IMR-90 (cell line): Measurements from ENCODE around the gene BCDIN3D. TPM values are rescaled to one million over a fixed set of nuclear protein-coding genes. Genes with fewer than 3 reads are reported as not detected.

Experiments used
- ATAC-seq: fragments of 200-7000 bp; cut with Tn5 transposase; 2 replicates; pipeline ENCODE4 v1.9.1; 2020; ENCODE audit warnings: low read depth, mild to moderate bottlenecking, moderate library complexity
- BruUV-seq: library from RNA; stranded (reverse); fragments of 400-500 nt; replicated peaks from 2 replicates; lab custom pipeline; 2021; lab: Mats Ljungman, UMichigan
- CTCF ChIA-PET: fragments of 300-600 bp; formaldehyde crosslinking; extraction: SDS; loops from one replicate; lab custom pipeline; 2021; ENCODE audit warnings: antibody characterized with exemption; lab: Yijun Ruan, JAX
- POLR2A ChIA-PET: fragments of 300-600 bp; sonication (Branson Sonifier 250); formaldehyde crosslinking; loops from one replicate; lab custom pipeline; 2022; ENCODE audit warnings: antibody characterized with exemption; ENCODE audit not compliant: unreplicated experiment; lab: Charles Lee
- DNase-seq: peaks from one replicate; pipeline ENCODE4 v3.0.0; 2013
- H2AFZ ChIP-seq: replicated peaks from 2 replicates; pipeline ENCODE3; 2013; ENCODE audit warnings: low read length, mild to moderate bottlenecking; ENCODE audit not compliant: poor library complexity
- H2AK5ac ChIP-seq: 2 replicates; pipeline ENCODE4 v1.6.1; 2013; ENCODE audit warnings: low read depth, low read length, inconsistent platforms
- H2AK9ac ChIP-seq: replicated peaks from 2 replicates; pipeline ENCODE3; 2013; ENCODE audit warnings: mild to moderate bottlenecking, low read depth, low read length, moderate library complexity; ENCODE audit not compliant: poor library complexity
- H2BK120ac ChIP-seq: 2 replicates; pipeline ENCODE4 v1.6.1; 2013; ENCODE audit warnings: low read depth, low read length, inconsistent platforms
- H2BK15ac ChIP-seq: 3 replicates; pipeline ENCODE4 v1.6.1; 2013; ENCODE audit warnings: low read depth, low read length, inconsistent platforms
- H2BK20ac ChIP-seq: 2 replicates; pipeline ENCODE4 v1.6.1; 2013; ENCODE audit warnings: low read depth, mild to moderate bottlenecking, inconsistent platforms, low read length, moderate library complexity
- H2BK5ac ChIP-seq: 2 replicates; pipeline ENCODE4 v1.6.1; 2013; ENCODE audit warnings: mild to moderate bottlenecking, low read depth, low read length, inconsistent platforms; ENCODE audit not compliant: poor library complexity, severe bottlenecking
- H3K14ac ChIP-seq: replicated peaks from 2 replicates; pipeline ENCODE4 v1.6.1; 2013; ENCODE audit warnings: low read depth, low read length, inconsistent platforms
- H3K18ac ChIP-seq: 2 replicates; pipeline ENCODE4 v1.6.1; 2013; ENCODE audit warnings: low read depth, low read length, control low read depth
- H3K23ac ChIP-seq: 2 replicates; pipeline ENCODE4 v1.6.1; 2013; ENCODE audit warnings: low read depth, low read length, inconsistent platforms
- H3K27ac ChIP-seq: 2 replicates; pipeline ENCODE4 v1.5.1; 2013; ENCODE audit warnings: mild to moderate bottlenecking, control low read depth, low read length; ENCODE audit not compliant: insufficient read depth
- H3K27me3 ChIP-seq: 2 replicates; pipeline ENCODE4 v1.6.1; 2013; ENCODE audit warnings: low read length; ENCODE audit not compliant: control insufficient read depth, insufficient read depth
- H3K36me3 ChIP-seq: 2 replicates; pipeline ENCODE4 v1.6.1; 2013; ENCODE audit warnings: low read length, mixed read lengths; ENCODE audit not compliant: control insufficient read depth, insufficient read depth
- H3K4ac ChIP-seq: 2 replicates; pipeline ENCODE4 v1.6.1; 2013; ENCODE audit warnings: low read depth, low read length, inconsistent platforms
- H3K4me1 ChIP-seq: 2 replicates; pipeline ENCODE4 v1.6.1; 2013; ENCODE audit warnings: low read length, mixed read lengths; ENCODE audit not compliant: control insufficient read depth, insufficient read depth
- H3K4me2 ChIP-seq: 2 replicates; pipeline ENCODE4 v1.6.1; 2013; ENCODE audit warnings: low read depth, mild to moderate bottlenecking, control low read depth, low read length, moderate library complexity
- H3K4me3 ChIP-seq: 2 replicates; pipeline ENCODE4 v1.5.1; 2013; ENCODE audit warnings: low read depth, mild to moderate bottlenecking, control low read depth, low read length, moderate library complexity; ENCODE audit not compliant: insufficient read depth
- H3K56ac ChIP-seq: 2 replicates; pipeline ENCODE4 v1.6.1; 2013; ENCODE audit warnings: low read length, inconsistent platforms; ENCODE audit not compliant: insufficient read depth; ENCODE audit errors: extremely low read depth
- H3K79me1 ChIP-seq, 2 experiments: 2 replicates each; pipeline ENCODE4 v1.6.1; 2013; ENCODE audit warnings: low read length in 2 of 2, inconsistent platforms in 1 of 2, low read depth in 1 of 2
- H3K9ac ChIP-seq: 2 replicates; pipeline ENCODE4 v1.6.1; 2013; ENCODE audit warnings: low read depth, low read length, control low read depth
- H3K9me1 ChIP-seq: 2 replicates; pipeline ENCODE4 v1.6.1; 2013; ENCODE audit warnings: low read length, inconsistent platforms; ENCODE audit not compliant: insufficient read depth
- H3K9me3 ChIP-seq: 2 replicates; pipeline ENCODE4 v1.6.1; 2013; ENCODE audit warnings: low read length; ENCODE audit not compliant: control insufficient read depth, insufficient read depth
- H4K20me1 ChIP-seq: 2 replicates; pipeline ENCODE4 v1.6.1; 2013; ENCODE audit warnings: low read length, inconsistent platforms; ENCODE audit not compliant: insufficient read depth
- H4K5ac ChIP-seq: 2 replicates; pipeline ENCODE4 v1.6.1; 2013; ENCODE audit warnings: mild to moderate bottlenecking, low read depth, low read length, control low read depth
- H4K8ac ChIP-seq, 2 experiments: 2 replicates each; pipeline ENCODE4 v1.6.1; 2013; ENCODE audit warnings: low read depth in 2 of 2, low read length in 2 of 2, control low read depth in 1 of 2, inconsistent platforms in 1 of 2
- H4K91ac ChIP-seq: 2 replicates; pipeline ENCODE4 v1.6.1; 2013; ENCODE audit warnings: low read depth, low read length, inconsistent platforms; ENCODE audit not compliant: insufficient read depth
- BHLHE40 ChIP-seq: fragments of 150-350 bp; IDR thresholded peaks from 2 replicates; pipeline ENCODE4 v1.6.1; 2016; ENCODE audit warnings: mild to moderate bottlenecking, low read depth, low read length
- CEBPB ChIP-seq: IDR thresholded peaks from 2 replicates; pipeline ENCODE4 v1.6.1; 2012; ENCODE audit warnings: low read depth, low read length, improper control_type of control experiment
- CHD1 ChIP-seq: IDR thresholded peaks from 2 replicates; pipeline ENCODE4 v1.6.1; 2012; ENCODE audit warnings: low read depth, low read length, improper control_type of control experiment
- CTCF ChIP-seq: conservative IDR thresholded peaks from 2 replicates; pipeline ENCODE4 v1.5.1; 2012; ENCODE audit warnings: mild to moderate bottlenecking, low read depth, low read length, improper control_type of control experiment
- ELK1 ChIP-seq: fragments of 150-350 bp; IDR thresholded peaks from 2 replicates; pipeline ENCODE4 v1.6.1; 2016; ENCODE audit warnings: low read depth, mild to moderate bottlenecking, low read length, moderate library complexity, borderline replicate concordance
- FOS ChIP-seq: fragments of 150-350 bp; IDR thresholded peaks from 2 replicates; pipeline ENCODE4 v1.6.1; 2016; ENCODE audit warnings: low read depth, low read length
- MAFK ChIP-seq: IDR thresholded peaks from 2 replicates; pipeline ENCODE4 v1.6.1; 2012; ENCODE audit warnings: low read depth, low read length, improper control_type of control experiment
- MAZ ChIP-seq: IDR thresholded peaks from 2 replicates; pipeline ENCODE4 v1.6.1; 2012; ENCODE audit warnings: low read depth, mild to moderate bottlenecking, low read length, improper control_type of control experiment, moderate library complexity, borderline replicate concordance
- MXI1 ChIP-seq: IDR thresholded peaks from 2 replicates; pipeline ENCODE4 v1.6.1; 2012; ENCODE audit warnings: low read depth, mild to moderate bottlenecking, low read length, moderate library complexity, borderline replicate concordance
- NFE2L2 ChIP-seq: fragments of 150-350 bp; IDR thresholded peaks from 2 replicates; pipeline ENCODE4 v1.6.1; 2016; ENCODE audit warnings: low read depth, mild to moderate bottlenecking, low read length
- POLR2A ChIP-seq: IDR thresholded peaks from 2 replicates; pipeline ENCODE4 v1.6.1; 2012; ENCODE audit warnings: mild to moderate bottlenecking, low read depth, low read length
- RAD21 ChIP-seq: IDR thresholded peaks from 2 replicates; pipeline ENCODE4 v1.6.1; 2012; ENCODE audit warnings: low read length, improper control_type of control experiment
- RCOR1 ChIP-seq: IDR thresholded peaks from 2 replicates; pipeline ENCODE4 v1.6.1; 2012; ENCODE audit warnings: mild to moderate bottlenecking, low read length, improper control_type of control experiment; ENCODE audit not compliant: insufficient replicate concordance
- RFX5 ChIP-seq: IDR thresholded peaks from 2 replicates; pipeline ENCODE4 v1.8.0; 2012; ENCODE audit warnings: low read depth, mild to moderate bottlenecking, low read length, moderate library complexity
- SMC3 ChIP-seq: fragments of 150-350 bp; IDR thresholded peaks from 2 replicates; pipeline ENCODE4 v1.6.1; 2016; ENCODE audit warnings: low read depth, mild to moderate bottlenecking, antibody characterized with exemption, low read length, moderate library complexity
- USF2 ChIP-seq: fragments of 150-350 bp; IDR thresholded peaks from 2 replicates; pipeline ENCODE4 v1.6.1; 2017; ENCODE audit warnings: mild to moderate bottlenecking, antibody characterized with exemption, low read length, low read depth
- WGBS, 2 experiments: methylation state at CpG; one replicate each; pipeline versions ENCODE4 v1.1.5 to v1.1.7; 2013; ENCODE audit warnings: missing lambda C conversion rate in 2 of 2; ENCODE audit not compliant: insufficient read length in 1 of 2; ENCODE audit errors: extremely low coverage in 2 of 2; 5-methylcytosine and 5-hydroxymethylcytosine counted together
- dilution Hi-C: fragments of 300-500 bp; cut with HindIII; formaldehyde crosslinking; loops from one replicate; pipeline ENCODE4 v1.14.3; 2018; ENCODE audit warnings: low sequenced_read_pairs; ENCODE audit not compliant: unreplicated experiment
- in situ Hi-C: fragments of 300-500 bp; cut with MboI; formaldehyde crosslinking; loops from 3 replicates; pipeline ENCODE4 v1.14.3; 2019; ENCODE audit warnings: low sequenced_read_pairs, inconsistent platforms, mixed read lengths
- intact Hi-C: fragments of 100-400 bp; cut with micrococcal nuclease; formaldehyde crosslinking; loops from 2 replicates; pipeline ENCODE4 v1.10.0; 2022
- polyA plus RNA-seq, 3 experiments: library from polyadenylated mRNA; depleted of rRNA; stranded (reverse); fragments of >200 nt; gene quantifications; 2 replicates each; pipeline ENCODE4 v1.2.3, GENCODE V29; 2012; ENCODE audit warnings: low replicate concordance in 1 of 3
- total RNA-seq: library from RNA; depleted of rRNA; stranded (reverse); fragments of >200 nt; gene quantifications from 2 replicates; pipeline ENCODE4 v1.2.3, GENCODE V29; 2012

The BCDIN3D gene
- total and polyA plus RNA-seq, 2 of the 4 experiments (the other 2 are of a cell fraction): 2.3 TPM

- Histone ChIP-seq H3K9me1 (no peaks in the 10 kb centered on the region), H2BK120ac (no peak overlapping the region), H3K4me2 (no peak overlapping the region), H3K4me3 (no peak overlapping the region), H3K79me1 (no peaks in the 10 kb centered on the region), H3K56ac (no peak overlapping the region), H3K23ac (no peak overlapping the region), H2AFZ (peak overlapping the region; percentile 32), H2BK5ac (no peak overlapping the region), H3K18ac (no peak overlapping the region), H4K5ac (no peak overlapping the region), H4K8ac (no peak overlapping the region), H3K4me1 (no peaks in the 10 kb centered on the region), H4K20me1 (no peaks in the 10 kb centered on the region), H4K91ac (no peak overlapping the region), H3K14ac (no peak overlapping the region), H3K9ac (no peak overlapping the region), H3K27ac (no peak overlapping the region), H3K4ac (no peak overlapping the region), H3K9me3 (no peaks in the 10 kb centered on the region), H3K27me3 (peaks cover 28% of the 10 kb centered on the region), H2BK20ac (no peak overlapping the region), H2AK5ac (no peak overlapping the region), H3K36me3 (no peaks in the 10 kb centered on the region), H2AK9ac (no peak overlapping the region), H2BK15ac (no peak overlapping the region)
- intact Hi-C loops: no loop called here
- 80% methylated on average over 4 of the region's 5 CpGs; no CpG with 5 or more reads in 1 of the 2 experiments for WGBS, 2 experiments
- CTCF ChIA-PET: no interaction called here
- in situ Hi-C loops: no loop called here
- POLR2A ChIA-PET: no interaction called here
- dilution Hi-C loops: no loop called here
- ATAC-seq (no peak), DNase-seq (no peak)
- TF ChIP-seq MAFK: no peak
- TF ChIP-seq CEBPB: no peak
- no peak for TF ChIP-seq RFX5
- no peak for TF ChIP-seq RAD21
- no peak for TF ChIP-seq BHLHE40
- no peak for TF ChIP-seq MXI1
- no peak for TF ChIP-seq ELK1
- no peak for TF ChIP-seq RCOR1
- no peak for TF ChIP-seq SMC3
- no peak for TF ChIP-seq MAZ
- TF ChIP-seq POLR2A: no peak
- no peak for TF ChIP-seq NFE2L2
- TF ChIP-seq USF2: no peak
- no peak for TF ChIP-seq FOS
- TF ChIP-seq CTCF: no peak
- TF ChIP-seq CHD1: no peak
- no TSS peak for BruUV-seq
Observed at GRCh38 chr12:49880756-49881414, 38.0 kb upstream of the BCDIN3D start.
